ENCODE measurements around the gene TNFSF18. TPM values are rescaled to one million over a fixed set of nuclear protein-coding genes. Genes with fewer than 3 reads are reported as not detected.
"Not testable (repeated sequence)": the region's sequence is repeated elsewhere in the genome, so short reads cannot be mapped to it uniquely, and the experiment has no call there.

Gene TNFSF18, protein sequence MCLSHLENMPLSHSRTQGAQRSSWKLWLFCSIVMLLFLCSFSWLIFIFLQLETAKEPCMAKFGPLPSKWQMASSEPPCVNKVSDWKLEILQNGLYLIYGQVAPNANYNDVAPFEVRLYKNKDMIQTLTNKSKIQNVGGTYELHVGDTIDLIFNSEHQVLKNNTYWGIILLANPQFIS
- 0.57 and 0.90 TPM in 2 replicates for total RNA-seq (2014; rRNA removed)
- polyA plus RNA-seq (2012): 1.9 TPM

DNA sequence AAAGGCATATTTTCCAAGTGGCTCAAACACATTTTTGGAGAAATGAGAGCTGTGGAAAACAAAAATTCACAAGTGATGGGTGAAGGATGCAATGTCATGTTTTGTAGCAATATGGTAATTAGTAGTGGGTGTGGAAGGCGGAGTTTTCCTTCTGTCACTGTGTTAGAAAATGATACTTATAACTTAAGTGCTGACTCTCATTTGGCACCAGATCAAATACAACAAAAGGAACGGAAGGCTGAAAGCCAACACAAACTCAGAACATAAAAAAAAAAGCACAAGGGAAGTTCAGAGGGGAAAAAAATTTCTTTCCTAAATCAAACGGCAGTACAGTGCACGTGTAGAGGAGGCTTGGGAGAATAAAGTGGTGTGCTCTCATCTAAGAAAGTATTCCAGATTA is at the start of gene TNFSF18:
Gene TNFSF18 (minus strand): TSS at position 77 of the 400 bp plus-strand sequence. CDS start 45 bp downstream, at position 32.
- peak; percentile 77 for DNase-seq (ENCODE audit: low read depth)

DNA sequence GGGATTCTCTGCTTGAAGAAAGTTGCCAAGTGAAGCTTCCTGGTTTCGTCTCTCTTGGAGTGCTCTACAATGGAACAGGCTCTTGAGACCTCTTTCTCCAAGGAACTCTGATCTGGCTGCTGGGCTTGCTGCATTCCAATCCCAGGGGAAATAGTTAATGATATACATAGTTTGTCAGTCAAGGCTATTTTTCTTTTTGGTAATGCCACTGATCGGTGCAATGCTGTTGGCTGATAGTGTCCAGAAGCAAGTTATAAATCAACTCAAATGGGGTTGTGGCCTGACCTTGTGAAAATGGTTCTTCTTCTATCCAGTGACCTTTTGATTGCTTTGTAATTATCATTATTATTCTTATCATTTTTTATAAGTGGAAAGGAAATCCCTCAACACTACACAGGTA is 48.4 kb upstream of the TNFSF18 start:
- DNase-seq (ENCODE audit: low read depth): no peak

DNA sequence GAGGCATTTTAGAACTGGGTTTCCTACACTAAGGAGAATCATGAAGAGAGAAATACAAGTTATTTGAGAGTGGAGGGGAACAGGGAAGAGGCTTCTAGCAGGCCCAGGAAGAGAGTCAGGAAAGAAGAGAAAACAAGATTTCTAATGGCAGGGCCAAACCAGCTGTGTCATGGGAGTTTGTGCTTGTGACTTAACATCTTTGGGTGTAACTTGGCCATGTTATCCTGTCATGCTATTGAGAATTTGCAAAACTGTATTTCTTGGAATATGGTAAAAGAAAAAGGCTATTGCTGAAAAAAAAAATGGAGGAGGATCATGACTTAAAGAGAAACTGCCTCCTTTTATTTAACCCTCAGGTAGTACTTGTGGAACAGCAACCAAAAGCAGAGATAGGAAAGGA is 47.4 kb upstream of the TNFSF18 start:
- no peak for DNase-seq (ENCODE audit: low read depth)

DNA sequence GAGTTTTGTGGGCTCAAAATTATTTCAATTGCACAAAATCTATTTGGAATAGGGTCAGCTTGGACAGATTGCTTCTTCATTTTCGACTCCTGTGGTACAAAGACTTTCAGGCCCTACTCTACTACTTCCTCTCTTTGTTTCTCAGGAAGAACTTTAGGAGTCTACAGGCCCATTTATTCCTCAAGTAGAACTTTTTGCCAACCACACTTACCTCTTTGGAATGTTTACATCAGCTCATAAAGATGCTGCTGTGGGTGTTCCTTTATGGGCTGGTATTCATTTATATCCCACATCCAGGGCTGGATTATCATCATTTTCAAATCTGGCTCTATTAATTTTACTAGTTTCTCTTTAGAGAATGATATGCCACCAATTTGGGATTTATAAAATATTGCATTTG is 46.3 kb upstream of the TNFSF18 start:
- no peak for DNase-seq (ENCODE audit: low read depth)

DNA sequence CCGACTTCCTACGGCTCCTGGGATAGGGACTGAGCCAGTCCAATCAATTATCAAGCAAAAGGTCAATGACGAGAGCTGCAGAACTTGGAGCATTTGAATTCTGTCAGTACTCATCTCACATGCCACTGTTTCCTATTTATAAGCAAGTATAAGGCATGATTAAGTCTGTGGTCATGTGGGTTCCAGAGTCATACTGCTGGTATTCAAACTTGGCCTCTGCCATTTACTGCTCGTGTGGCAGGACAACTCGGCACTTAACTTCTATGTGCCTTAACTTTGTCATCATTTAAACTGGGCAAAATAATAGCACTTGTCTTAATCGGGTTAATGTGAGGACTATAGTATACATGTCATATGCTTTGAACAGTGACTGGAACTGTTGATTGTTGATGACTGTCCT is 44.9 kb upstream of the TNFSF18 start:
- DNase-seq (ENCODE audit: low read depth): peak; percentile 86

DNA sequence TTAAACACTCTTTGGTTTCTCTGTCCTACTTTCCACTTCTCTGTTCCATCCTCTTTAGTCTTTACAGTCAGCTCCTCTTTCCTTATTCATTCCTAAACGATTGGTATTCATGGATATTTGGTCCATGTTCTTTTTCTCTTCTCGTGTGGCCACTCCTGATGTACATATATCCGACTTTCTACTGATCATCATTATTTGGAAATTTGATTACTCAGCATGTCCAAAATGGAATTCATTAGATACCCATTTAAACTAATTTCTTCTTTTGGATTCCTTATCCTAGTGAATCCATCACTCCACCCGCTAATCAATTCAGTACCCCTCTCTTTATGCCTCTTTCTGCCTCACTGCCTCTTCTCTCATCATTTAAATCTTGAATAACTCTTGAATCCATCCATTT is 43.8 kb upstream of the TNFSF18 start:
- DNase-seq (ENCODE audit: low read depth): no peak

DNA sequence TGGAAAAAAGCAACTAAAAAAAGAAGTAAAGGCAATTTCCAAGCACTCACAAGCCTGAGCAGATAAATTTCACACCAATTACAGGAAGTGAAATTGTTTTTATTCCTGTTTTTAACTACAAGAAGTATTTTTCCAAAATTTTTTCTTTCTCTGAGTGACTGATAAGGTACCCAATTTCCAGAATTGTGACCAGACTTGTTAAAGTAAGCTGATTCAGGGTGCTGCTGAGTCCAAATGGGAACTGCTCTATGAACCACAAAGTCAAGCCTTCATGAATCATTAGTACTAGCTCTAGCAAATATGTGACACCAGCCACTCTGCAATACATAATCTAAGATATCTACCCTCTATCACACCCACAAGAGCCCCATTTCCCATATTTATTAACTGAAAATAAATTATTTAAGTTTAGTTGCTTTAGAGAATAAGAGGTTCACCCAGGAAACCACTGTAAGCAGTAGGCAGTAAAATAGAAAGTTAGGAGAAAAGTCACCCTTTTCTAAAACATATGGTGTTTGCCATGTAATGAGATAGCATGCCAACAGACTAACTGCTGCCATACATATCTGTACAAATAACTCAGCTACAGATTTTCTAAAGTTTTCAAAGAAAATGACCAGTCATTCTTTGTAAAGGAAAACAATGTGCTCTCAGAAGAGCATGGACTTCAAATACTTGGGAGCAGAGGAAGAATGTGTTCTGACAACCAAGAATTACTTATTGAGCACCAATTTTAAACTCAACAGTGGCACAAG is 43.1 kb upstream of the TNFSF18 start:
- DNase-seq (ENCODE audit: low read depth): peak; percentile 39

DNA sequence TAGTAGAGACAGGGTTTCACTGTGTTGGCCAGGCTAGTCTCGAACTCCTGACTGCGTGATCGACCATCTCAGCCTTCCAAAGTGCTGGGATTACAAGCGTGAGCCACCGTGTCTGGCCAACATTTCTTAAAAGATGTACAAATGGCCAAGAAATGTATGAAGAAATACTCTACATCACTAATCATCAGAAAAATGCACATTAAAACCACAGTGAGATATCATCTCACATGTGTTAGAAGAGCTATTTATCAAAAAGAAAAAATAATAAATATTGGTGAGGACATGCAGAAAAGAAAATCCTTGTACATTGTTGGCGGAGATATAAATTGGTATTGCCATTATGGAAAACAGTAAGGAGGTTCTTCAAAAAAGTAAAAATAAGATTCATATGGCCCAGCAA is 33.6 kb upstream of the TNFSF18 start:
- no peak for DNase-seq (ENCODE audit: low read depth)

DNA sequence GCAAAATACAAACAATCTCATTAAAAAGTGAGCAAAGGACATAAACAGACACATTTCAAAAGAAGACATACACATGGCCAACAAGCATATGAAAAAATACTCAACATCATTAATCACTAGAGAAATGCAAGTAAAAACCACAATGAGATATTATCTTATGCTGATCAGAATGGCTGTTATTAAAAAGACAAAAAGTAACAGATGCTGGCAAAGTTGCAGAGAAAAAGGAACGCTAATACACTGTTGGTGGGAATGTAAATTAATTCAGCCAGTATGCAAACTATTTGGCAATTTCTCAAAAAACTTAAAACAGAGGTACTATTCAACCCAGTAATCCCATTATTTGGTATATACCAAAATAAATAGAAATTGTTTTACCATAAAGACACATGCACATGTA is 32.2 kb upstream of the TNFSF18 start:
- no peak for DNase-seq (ENCODE audit: low read depth)

DNA sequence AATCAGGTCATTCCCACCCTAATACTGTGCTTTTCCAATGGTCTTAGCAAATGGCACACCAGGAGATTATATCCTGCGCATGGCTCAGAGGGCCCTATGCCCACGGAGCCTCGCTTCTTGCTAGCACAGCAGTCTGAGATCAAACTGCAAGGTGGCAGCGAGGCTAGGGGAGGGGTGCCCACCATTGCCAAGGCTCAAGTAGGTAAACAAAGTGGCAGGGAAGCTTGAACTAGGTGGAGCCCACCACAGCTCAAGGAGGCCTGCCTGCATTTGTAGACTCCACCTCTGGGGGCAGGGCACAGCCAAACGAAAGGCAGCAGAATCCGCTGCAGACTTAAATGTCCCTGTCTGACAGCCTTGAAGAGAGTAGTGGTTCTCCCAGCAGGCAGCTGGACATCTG is 23.5 kb upstream of the TNFSF18 start:
- not testable (repeated sequence) for DNase-seq (ENCODE audit: low read depth)

DNA sequence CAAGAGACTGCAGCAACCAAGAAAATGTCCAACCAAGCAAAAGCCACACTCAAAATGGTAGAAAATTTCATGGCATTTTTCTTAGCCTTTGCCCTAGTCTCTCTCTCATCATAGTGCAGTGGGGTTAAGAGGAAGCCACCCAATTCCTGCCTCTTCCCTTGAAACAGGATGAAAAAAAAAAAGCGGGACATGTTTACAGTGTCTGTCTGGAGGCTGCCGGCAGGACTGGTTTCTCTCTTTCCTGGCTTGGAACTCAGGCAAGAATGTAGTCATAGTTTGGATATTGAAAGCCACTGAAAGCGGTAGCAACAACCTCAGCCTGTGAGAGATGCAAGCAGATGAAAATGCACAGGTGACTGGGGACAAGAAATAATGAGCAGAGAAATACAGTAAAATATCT is 13.3 kb upstream of the TNFSF18 start:
- DNase-seq (ENCODE audit: low read depth): no peak

DNA sequence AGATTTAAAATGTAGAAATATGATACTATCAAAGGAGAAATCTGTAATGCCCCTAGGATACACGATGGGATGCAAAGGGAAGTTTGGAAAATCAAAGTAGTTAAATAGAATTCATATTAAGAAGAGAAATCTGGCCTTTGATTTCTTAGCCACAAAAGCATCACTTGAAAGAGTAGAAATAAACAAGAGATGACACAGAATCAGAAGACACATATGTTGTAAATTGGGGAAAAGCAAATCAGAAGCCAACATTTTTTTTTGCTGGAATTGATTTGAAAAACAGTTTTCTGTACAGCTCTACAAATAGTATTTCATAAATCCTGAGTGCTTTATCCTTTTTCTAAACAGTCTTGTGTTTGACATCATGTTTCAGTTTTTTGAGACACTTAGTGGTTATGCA is 12.4 kb upstream of the TNFSF18 start:
- no peak for DNase-seq (ENCODE audit: low read depth)

DNA sequence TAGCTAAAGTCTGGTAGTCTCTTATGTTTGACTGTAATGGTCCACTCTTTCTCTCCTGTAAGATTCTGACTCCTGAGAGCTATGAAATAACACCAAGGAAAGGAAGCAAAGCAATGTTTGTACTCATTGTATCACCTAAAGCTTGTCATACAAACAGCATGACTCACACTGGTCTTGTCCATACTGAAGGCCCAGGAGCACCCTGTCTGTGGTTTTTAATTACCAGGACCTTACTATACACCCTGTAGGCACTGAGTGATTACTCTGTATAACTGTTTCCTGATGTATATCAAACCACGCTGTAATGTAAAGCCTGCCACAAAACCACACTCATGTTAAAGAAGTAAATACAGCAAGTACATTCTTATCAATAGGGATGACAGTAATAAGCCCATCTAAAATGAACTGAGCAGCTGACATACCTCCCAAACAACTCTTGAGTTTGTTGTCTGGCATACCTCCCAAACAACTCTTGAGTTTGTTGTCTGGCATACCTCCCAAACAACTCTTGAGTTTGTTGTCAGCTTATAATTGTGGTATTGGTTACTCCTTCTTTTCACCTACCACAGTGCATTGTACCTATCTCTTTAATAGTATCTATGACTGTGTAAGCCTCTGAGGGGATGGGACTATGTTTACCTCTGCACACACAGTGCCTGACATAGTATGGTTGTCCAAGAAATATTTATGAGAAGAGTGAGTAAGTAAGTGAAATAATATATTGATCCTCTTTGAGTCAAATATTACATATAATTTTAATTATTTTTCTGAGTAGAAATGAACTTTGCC is 11.6 kb upstream of the TNFSF18 start:
- DNase-seq (ENCODE audit: low read depth): peak; percentile 69

DNA sequence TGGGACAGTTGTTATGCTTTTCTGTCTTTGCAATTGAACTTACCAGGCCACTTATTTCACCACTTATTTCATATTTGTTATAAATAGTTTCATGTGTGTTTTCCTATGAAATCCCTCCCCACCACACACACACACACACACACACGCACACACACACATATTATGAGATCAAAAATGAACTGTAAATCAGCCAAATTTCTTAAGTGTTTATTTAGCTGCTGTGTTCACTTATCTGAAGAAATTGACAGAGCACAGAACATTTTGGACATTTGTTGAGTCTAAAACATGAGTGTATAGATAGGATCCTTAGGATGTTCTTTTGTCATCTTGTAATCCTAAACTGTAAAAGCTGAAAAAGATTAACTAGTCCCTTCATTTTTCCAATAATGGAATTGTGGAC is 7.8 kb upstream of the TNFSF18 start:
- peak; percentile 43 for DNase-seq (ENCODE audit: low read depth)

DNA sequence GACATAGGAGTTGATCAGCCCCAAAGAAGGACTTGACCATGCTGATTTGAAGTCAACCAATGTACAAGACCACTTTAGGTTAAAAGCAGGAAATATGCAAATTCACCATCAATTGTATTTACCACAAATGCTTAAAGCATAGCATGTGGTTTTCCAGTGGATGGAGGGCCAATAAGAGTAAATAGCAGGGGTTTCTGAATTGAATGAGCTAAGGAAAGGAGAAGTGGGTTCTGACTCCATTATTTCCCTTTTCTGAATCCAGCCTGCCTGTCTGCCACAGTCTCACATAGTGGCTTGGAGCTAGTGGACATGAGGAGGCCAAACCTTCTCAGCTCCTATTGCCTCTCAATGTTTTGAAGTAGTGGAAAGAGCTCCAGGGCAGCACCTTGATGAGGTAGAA is 7.2 kb upstream of the TNFSF18 start:
- no peak for DNase-seq (ENCODE audit: low read depth)

DNA sequence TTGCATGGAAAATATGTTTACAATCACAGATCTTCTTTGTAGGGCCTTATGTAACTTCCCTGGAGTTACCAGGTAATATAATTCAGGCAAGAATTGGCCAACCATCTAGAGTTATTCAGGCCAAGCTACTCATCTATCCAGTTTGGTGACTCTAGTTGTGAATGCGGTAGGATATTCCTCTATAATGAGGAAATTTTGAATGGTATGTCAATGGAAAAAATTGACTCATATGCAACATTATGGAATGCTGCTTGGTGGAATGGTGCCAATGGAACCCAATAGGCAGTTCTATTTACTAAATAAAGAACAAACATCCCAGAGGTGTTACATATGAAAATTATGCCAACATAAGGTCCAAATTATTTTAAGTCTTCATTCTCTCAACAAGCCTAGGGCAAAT is 5.6 kb upstream of the TNFSF18 start:
- no peak for DNase-seq (ENCODE audit: low read depth)

DNA sequence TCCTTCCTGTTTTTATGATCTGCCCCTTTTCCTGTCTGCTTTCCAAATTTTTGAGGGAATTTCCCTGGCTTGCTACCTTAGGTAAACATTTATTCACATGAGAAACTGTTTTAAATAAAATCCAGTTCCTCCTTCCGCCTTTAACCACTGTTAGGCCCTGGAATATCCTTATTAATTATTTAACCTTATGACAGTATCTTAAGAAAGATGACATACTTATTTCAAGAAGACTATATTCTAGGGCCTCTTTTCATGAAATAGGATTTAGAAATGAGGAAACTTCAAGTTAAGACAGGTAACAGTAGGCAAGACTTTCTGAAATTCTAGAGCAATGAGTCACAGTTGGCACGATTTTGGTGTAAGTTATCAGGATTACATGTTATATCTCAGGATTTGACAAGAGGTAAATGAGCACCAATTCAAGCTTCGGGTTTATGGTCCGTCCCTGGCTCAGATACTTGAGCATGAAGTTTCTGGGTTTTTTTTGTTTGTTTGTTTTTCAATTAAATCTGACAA is 2.0 kb upstream of the TNFSF18 start:
- no peak for DNase-seq (ENCODE audit: low read depth)

DNA sequence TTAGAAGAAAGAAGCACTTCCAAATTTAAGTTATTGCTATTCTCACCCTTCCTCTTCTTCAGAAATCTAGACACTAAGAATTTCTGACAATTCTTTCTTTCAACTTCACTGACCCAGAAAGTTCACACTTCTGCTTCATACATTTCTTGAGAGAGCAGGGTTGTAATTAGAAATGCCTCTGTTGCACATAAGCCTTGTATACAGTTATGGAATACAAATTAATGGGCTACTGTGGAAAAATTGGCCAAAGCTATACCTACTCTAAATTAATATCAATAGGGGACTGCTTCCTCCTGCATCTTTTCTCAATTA is 1.5 kb downstream of the TNFSF18 start:
- DNase-seq (ENCODE audit: low read depth): no peak

DNA sequence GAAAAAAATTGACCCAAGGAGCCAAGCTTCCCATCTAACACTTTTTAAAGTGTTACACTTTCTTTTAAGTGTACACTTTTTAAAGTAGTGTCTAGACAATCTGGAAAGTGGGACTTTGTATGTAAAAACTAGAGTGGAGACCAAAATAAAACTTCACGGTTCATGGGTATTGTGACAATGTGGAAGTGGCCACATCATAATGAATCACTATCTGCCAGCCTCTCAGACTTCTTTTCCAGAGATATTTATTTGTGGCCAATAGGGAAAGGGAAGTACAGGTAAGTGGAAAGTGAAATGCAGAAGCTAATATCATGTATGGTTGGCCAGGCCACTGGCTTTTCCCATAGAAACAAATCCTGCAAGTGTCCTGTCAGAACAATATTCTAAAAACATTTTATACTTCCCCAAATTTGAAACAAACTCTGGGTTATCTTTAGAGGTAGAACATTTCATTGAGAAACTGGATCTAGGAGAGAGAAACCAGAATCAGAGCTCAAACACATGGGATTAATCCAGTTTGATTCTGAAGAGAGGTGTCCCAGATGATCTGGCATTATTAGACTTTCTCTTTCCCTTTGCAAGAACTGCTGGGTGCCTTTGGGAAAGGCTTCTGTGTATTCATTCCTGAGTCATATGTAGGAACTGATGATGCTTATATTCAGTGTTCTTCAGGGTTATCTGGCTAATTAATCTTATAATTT is 2.0 kb downstream of the TNFSF18 start:
- peak; percentile 50 for DNase-seq (ENCODE audit: low read depth)

DNA sequence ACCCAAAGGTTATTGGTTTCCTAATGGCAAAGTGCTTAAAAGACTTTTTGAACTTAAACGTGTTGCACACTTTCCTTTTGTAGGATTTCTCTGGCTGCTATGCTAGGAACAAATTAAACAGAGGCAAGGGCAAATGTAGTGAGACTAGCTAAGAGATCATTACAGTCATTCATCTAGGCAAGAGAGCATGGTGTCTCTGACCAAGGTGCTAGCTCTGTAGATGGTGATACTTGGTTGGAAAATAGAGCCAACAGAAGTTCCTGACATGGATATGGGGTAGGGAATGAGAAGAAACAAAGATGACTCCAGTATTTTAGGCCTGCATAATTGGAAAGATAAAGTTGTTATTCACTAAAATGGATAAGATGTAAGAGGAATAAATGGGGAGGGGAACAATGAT is 6.1 kb downstream of the TNFSF18 start:
- DNase-seq (ENCODE audit: low read depth): no peak

DNA sequence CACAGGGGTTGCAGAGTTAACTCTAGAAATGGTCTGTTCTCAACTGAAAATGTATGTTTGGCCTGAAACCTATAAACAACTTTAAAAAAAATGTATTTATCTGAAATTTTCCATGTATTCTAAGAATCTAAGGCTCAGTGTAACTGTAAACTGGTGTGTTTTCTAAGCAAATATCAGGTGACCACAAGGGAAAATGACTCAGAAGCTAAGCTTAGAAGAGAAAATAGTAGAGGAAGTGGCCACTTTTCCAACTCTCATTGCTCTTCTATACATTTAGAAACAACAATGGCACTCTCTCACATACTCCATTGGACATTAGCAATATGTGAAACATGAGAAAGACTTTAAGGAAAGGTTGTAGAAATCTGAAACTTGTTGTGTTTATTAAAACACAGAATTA is 7.5 kb downstream of the TNFSF18 start:
- DNase-seq (ENCODE audit: low read depth): peak; percentile 83

DNA sequence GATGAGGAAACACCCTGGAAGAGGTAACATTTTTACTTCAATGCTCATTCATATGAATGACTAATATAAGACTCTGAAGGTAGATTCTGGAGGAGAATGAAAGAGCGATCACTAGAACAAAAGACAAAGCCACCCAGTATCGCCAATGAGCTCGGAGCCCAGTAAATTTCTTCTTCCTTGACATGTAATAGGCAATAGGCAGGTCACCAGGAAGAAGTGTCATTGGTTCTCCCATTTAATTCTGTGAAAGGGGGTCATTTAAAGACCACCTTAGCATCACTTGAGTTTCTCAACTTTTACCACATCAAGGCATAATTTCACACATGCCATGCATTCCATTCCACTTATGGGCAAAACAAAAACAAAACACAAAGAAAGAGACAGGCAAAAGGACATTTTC is 7.9 kb downstream of the TNFSF18 start:
- DNase-seq (ENCODE audit: low read depth): peak; percentile 78

Measured in LHCN-M2 (cell line).